ENCODE results near the gene C2CD4B.
A peak's percentile ranks its signal among the peaks of the same experiment; 100 is the strongest.

C2CD4B gene

GRCh38 chr15:62165104-62165792 lies at the start of gene C2CD4B:
Gene C2CD4B, minus strand, starts transcription at chr15:62165285. Its CDS starts 301 bp downstream, at chr15:62164984.
- Histone ChIP-seq H3K9me3 (ENCODE audit: control insufficient read depth in 1 of 2, low read length in 2 of 2) (no peaks in the 10 kb centered on the region), H3K9ac (ENCODE audit: low read depth in 1 of 2, low read length in 2 of 2) (peak within 1 kb of the TSS in 1 of 2 donors; percentile 52), H3K36me3 (ENCODE audit: control insufficient read depth in 1 of 2, insufficient read depth in 2 of 2, low read length in 2 of 2) (no peaks in the 10 kb centered on the region), H3K4me1 (ENCODE audit: control insufficient read depth in 1 of 2, insufficient read depth in 2 of 2, low read length in 2 of 2) (peaks cover 8 to 10% of the 10 kb centered on the region in 2 donors), H3K4me3 (ENCODE audit: low read depth in 1 of 2, low read length in 2 of 2) (peak within 1 kb of the TSS; percentile 69 to 73), H3K27ac (ENCODE audit: low read depth, low read length) (no peak within 1 kb of the TSS), H3K27me3 (ENCODE audit: control insufficient read depth in 1 of 2, insufficient read depth in 2 of 2, low read length in 2 of 2) (peaks cover 0 to 3% of the 10 kb centered on the region in 2 donors)

GRCh38 chr15:62212741-62213140 lies 47.7 kb upstream of the C2CD4B start:
- H3K36me3 ChIP-seq (ENCODE audit: control insufficient read depth in 1 of 2, insufficient read depth in 2 of 2, low read length in 2 of 2) = no peaks in the 10 kb centered on the region
- H3K4me1 ChIP-seq (ENCODE audit: control insufficient read depth in 1 of 2, insufficient read depth in 2 of 2, low read length in 2 of 2) = peaks cover 5 to 14% of the 10 kb centered on the region in 2 donors
- peaks cover 18% of the 10 kb centered on the region in 2 donors for H3K9me3 ChIP-seq (ENCODE audit: control insufficient read depth in 1 of 2, low read length in 2 of 2)
- no peak overlapping the region for H3K4me3 ChIP-seq (ENCODE audit: low read depth in 1 of 2, low read length in 2 of 2)
- H3K27me3 ChIP-seq (ENCODE audit: control insufficient read depth in 1 of 2, insufficient read depth in 2 of 2, low read length in 2 of 2) = no peaks in the 10 kb centered on the region
- H3K9ac ChIP-seq (ENCODE audit: low read depth in 1 of 2, low read length in 2 of 2) = no peak overlapping the region
- no peak overlapping the region for H3K27ac ChIP-seq (ENCODE audit: low read depth, low read length)

GRCh38 chr15:62211348-62211747 lies 46.3 kb upstream of the C2CD4B start:
- H3K4me1 ChIP-seq (ENCODE audit: control insufficient read depth in 1 of 2, insufficient read depth in 2 of 2, low read length in 2 of 2) = peaks cover 5 to 14% of the 10 kb centered on the region in 2 donors
- H3K4me3 ChIP-seq (ENCODE audit: low read depth in 1 of 2, low read length in 2 of 2) = no peak overlapping the region
- H3K9me3 ChIP-seq (ENCODE audit: control insufficient read depth in 1 of 2, low read length in 2 of 2) = peaks cover 6 to 7% of the 10 kb centered on the region in 2 donors
- H3K27me3 ChIP-seq (ENCODE audit: control insufficient read depth in 1 of 2, insufficient read depth in 2 of 2, low read length in 2 of 2) = no peaks in the 10 kb centered on the region
- H3K27ac ChIP-seq (ENCODE audit: low read depth, low read length) = no peak overlapping the region
- no peak overlapping the region for H3K9ac ChIP-seq (ENCODE audit: low read depth in 1 of 2, low read length in 2 of 2)
- no peaks in the 10 kb centered on the region for H3K36me3 ChIP-seq (ENCODE audit: control insufficient read depth in 1 of 2, insufficient read depth in 2 of 2, low read length in 2 of 2)

- no peak overlapping the region for H3K4me3 ChIP-seq (ENCODE audit: low read depth in 1 of 2, low read length in 2 of 2)
- H3K27ac ChIP-seq (ENCODE audit: low read depth, low read length) = no peak overlapping the region
- no peaks in the 10 kb centered on the region for H3K36me3 ChIP-seq (ENCODE audit: control insufficient read depth in 1 of 2, insufficient read depth in 2 of 2, low read length in 2 of 2)
- H3K9ac ChIP-seq (ENCODE audit: low read depth in 1 of 2, low read length in 2 of 2) = no peak overlapping the region
- peaks cover 5 to 14% of the 10 kb centered on the region in 2 donors for H3K4me1 ChIP-seq (ENCODE audit: control insufficient read depth in 1 of 2, insufficient read depth in 2 of 2, low read length in 2 of 2)
- peaks cover 0 to 7% of the 10 kb centered on the region in 2 donors for H3K9me3 ChIP-seq (ENCODE audit: control insufficient read depth in 1 of 2, low read length in 2 of 2)
- H3K27me3 ChIP-seq (ENCODE audit: control insufficient read depth in 1 of 2, insufficient read depth in 2 of 2, low read length in 2 of 2) = no peaks in the 10 kb centered on the region
Observed at GRCh38 chr15:62209821-62210220, 44.7 kb upstream of the C2CD4B start.

- no peaks in the 10 kb centered on the region for H3K36me3 ChIP-seq (ENCODE audit: control insufficient read depth in 1 of 2, insufficient read depth in 2 of 2, low read length in 2 of 2)
- no peak overlapping the region for H3K9ac ChIP-seq (ENCODE audit: low read depth in 1 of 2, low read length in 2 of 2)
- H3K4me1 ChIP-seq (ENCODE audit: control insufficient read depth in 1 of 2, insufficient read depth in 2 of 2, low read length in 2 of 2) = peaks cover 5 to 14% of the 10 kb centered on the region in 2 donors
- peaks cover 0 to 7% of the 10 kb centered on the region in 2 donors for H3K9me3 ChIP-seq (ENCODE audit: control insufficient read depth in 1 of 2, low read length in 2 of 2)
- no peak overlapping the region for H3K27ac ChIP-seq (ENCODE audit: low read depth, low read length)
- no peak overlapping the region for H3K4me3 ChIP-seq (ENCODE audit: low read depth in 1 of 2, low read length in 2 of 2)
- no peaks in the 10 kb centered on the region for H3K27me3 ChIP-seq (ENCODE audit: control insufficient read depth in 1 of 2, insufficient read depth in 2 of 2, low read length in 2 of 2)
Observed at GRCh38 chr15:62209322-62209721, 44.2 kb upstream of the C2CD4B start.

- Histone ChIP-seq H3K27me3 (ENCODE audit: control insufficient read depth in 1 of 2, insufficient read depth in 2 of 2, low read length in 2 of 2) (no peaks in the 10 kb centered on the region), H3K36me3 (ENCODE audit: control insufficient read depth in 1 of 2, insufficient read depth in 2 of 2, low read length in 2 of 2) (no peaks in the 10 kb centered on the region), H3K4me1 (ENCODE audit: control insufficient read depth in 1 of 2, insufficient read depth in 2 of 2, low read length in 2 of 2) (peaks cover 5 to 14% of the 10 kb centered on the region in 2 donors), H3K9me3 (ENCODE audit: control insufficient read depth in 1 of 2, low read length in 2 of 2) (peaks cover 0 to 7% of the 10 kb centered on the region in 2 donors), H3K4me3 (ENCODE audit: low read depth in 1 of 2, low read length in 2 of 2) (no peak overlapping the region), H3K9ac (ENCODE audit: low read depth in 1 of 2, low read length in 2 of 2) (no peak overlapping the region), H3K27ac (ENCODE audit: low read depth, low read length) (no peak overlapping the region)
Observed at GRCh38 chr15:62208884-62209283, 43.8 kb upstream of the C2CD4B start.

GRCh38 chr15:62208367-62208766 lies 43.3 kb upstream of the C2CD4B start:
- Histone ChIP-seq H3K27ac (ENCODE audit: low read depth, low read length) (no peak overlapping the region), H3K4me1 (ENCODE audit: control insufficient read depth in 1 of 2, insufficient read depth in 2 of 2, low read length in 2 of 2) (peaks cover 5 to 14% of the 10 kb centered on the region in 2 donors), H3K4me3 (ENCODE audit: low read depth in 1 of 2, low read length in 2 of 2) (no peak overlapping the region)

GRCh38 chr15:62190675-62191074 lies 25.6 kb upstream of the C2CD4B start:
- H3K36me3 ChIP-seq (ENCODE audit: control insufficient read depth in 1 of 2, insufficient read depth in 2 of 2, low read length in 2 of 2) = no peaks in the 10 kb centered on the region
- no peak overlapping the region for H3K4me3 ChIP-seq (ENCODE audit: low read depth in 1 of 2, low read length in 2 of 2)
- peaks cover 0 to 6% of the 10 kb centered on the region in 2 donors for H3K27me3 ChIP-seq (ENCODE audit: control insufficient read depth in 1 of 2, insufficient read depth in 2 of 2, low read length in 2 of 2)
- no peak overlapping the region for H3K27ac ChIP-seq (ENCODE audit: low read depth, low read length)
- H3K4me1 ChIP-seq (ENCODE audit: control insufficient read depth in 1 of 2, insufficient read depth in 2 of 2, low read length in 2 of 2) = no peaks in the 10 kb centered on the region
- H3K9ac ChIP-seq (ENCODE audit: low read depth in 1 of 2, low read length in 2 of 2) = no peak overlapping the region
- H3K9me3 ChIP-seq (ENCODE audit: control insufficient read depth in 1 of 2, low read length in 2 of 2) = no peaks in the 10 kb centered on the region

More at GRCh38 chr15:62208367-62208766, 43.3 kb upstream of the C2CD4B start:
- Histone ChIP-seq H3K27me3 (ENCODE audit: control insufficient read depth in 1 of 2, insufficient read depth in 2 of 2, low read length in 2 of 2) (no peaks in the 10 kb centered on the region), H3K9ac (ENCODE audit: low read depth in 1 of 2, low read length in 2 of 2) (no peak overlapping the region), H3K9me3 (ENCODE audit: control insufficient read depth in 1 of 2, low read length in 2 of 2) (peaks cover 0 to 7% of the 10 kb centered on the region in 2 donors), H3K36me3 (ENCODE audit: control insufficient read depth in 1 of 2, insufficient read depth in 2 of 2, low read length in 2 of 2) (no peaks in the 10 kb centered on the region)

GRCh38 chr15:62190274-62190673 lies 25.2 kb upstream of the C2CD4B start:
- Histone ChIP-seq H3K36me3 (ENCODE audit: control insufficient read depth in 1 of 2, insufficient read depth in 2 of 2, low read length in 2 of 2) (no peaks in the 10 kb centered on the region), H3K9me3 (ENCODE audit: control insufficient read depth in 1 of 2, low read length in 2 of 2) (no peaks in the 10 kb centered on the region)

GRCh38 chr15:62188744-62189143 lies 23.7 kb upstream of the C2CD4B start:
- H3K4me3 ChIP-seq (ENCODE audit: low read depth in 1 of 2, low read length in 2 of 2) = no peak overlapping the region
- peaks cover 0 to 6% of the 10 kb centered on the region in 2 donors for H3K27me3 ChIP-seq (ENCODE audit: control insufficient read depth in 1 of 2, insufficient read depth in 2 of 2, low read length in 2 of 2)
- no peaks in the 10 kb centered on the region for H3K36me3 ChIP-seq (ENCODE audit: control insufficient read depth in 1 of 2, insufficient read depth in 2 of 2, low read length in 2 of 2)
- H3K9ac ChIP-seq (ENCODE audit: low read depth in 1 of 2, low read length in 2 of 2) = no peak overlapping the region
- no peak overlapping the region for H3K27ac ChIP-seq (ENCODE audit: low read depth, low read length)
- no peaks in the 10 kb centered on the region for H3K4me1 ChIP-seq (ENCODE audit: control insufficient read depth in 1 of 2, insufficient read depth in 2 of 2, low read length in 2 of 2)
- no peaks in the 10 kb centered on the region for H3K9me3 ChIP-seq (ENCODE audit: control insufficient read depth in 1 of 2, low read length in 2 of 2)

More at GRCh38 chr15:62190274-62190673, 25.2 kb upstream of the C2CD4B start:
- Histone ChIP-seq H3K4me1 (ENCODE audit: control insufficient read depth in 1 of 2, insufficient read depth in 2 of 2, low read length in 2 of 2) (no peaks in the 10 kb centered on the region), H3K27ac (ENCODE audit: low read depth, low read length) (no peak overlapping the region), H3K27me3 (ENCODE audit: control insufficient read depth in 1 of 2, insufficient read depth in 2 of 2, low read length in 2 of 2) (peaks cover 0 to 6% of the 10 kb centered on the region in 2 donors), H3K9ac (ENCODE audit: low read depth in 1 of 2, low read length in 2 of 2) (no peak overlapping the region), H3K4me3 (ENCODE audit: low read depth in 1 of 2, low read length in 2 of 2) (no peak overlapping the region)
